Activated T-helper 17 cell treated with anti-CD3 and anti-CD28 coated beads, Interleukin-2, amount 50 U/mL, for 72 hours (primary cell): ENCODE measurements around the gene ARHGAP5. TPM values are rescaled to one million over a fixed set of nuclear protein-coding genes. Genes with fewer than 3 reads are reported as not detected.

ENCODE experiments used
- ATAC-seq: fragments of 150-1000 bp; cut with Tn5 transposase; replicated peaks from 2 replicates; pipeline ENCODE4 v1.10.0; 2021; ENCODE audit warnings: mild to moderate bottlenecking, moderate library complexity
- H3K27ac Mint-ChIP-seq: one replicate; pipeline ENCODE4 v1.8.0; 2022; ENCODE audit warnings: mixed read lengths
- H3K27me3 Mint-ChIP-seq: one replicate; pipeline ENCODE4 v1.8.0; 2022; ENCODE audit warnings: mixed read lengths
- H3K36me3 Mint-ChIP-seq: one replicate; pipeline ENCODE4 v1.8.0; 2022; ENCODE audit warnings: low read depth, mild to moderate bottlenecking, mixed read lengths
- H3K4me1 Mint-ChIP-seq: one replicate; pipeline ENCODE4 v1.8.0; 2022; ENCODE audit warnings: mixed read lengths
- H3K4me3 Mint-ChIP-seq: one replicate; pipeline ENCODE4 v1.8.0; 2022; ENCODE audit warnings: mild to moderate bottlenecking, mixed read lengths
- H3K9me3 Mint-ChIP-seq: one replicate; pipeline ENCODE4 v1.8.0; 2022; ENCODE audit warnings: mixed read lengths
- total RNA-seq, 2 donors: library from RNA; stranded (reverse); gene quantifications; one replicate each; pipeline ENCODE4 v1.2.3, GENCODE V29; 2022

Gene ARHGAP5
- total RNA-seq, 2 donors from 2014 or later = 27.5 to 55.7 TPM

- ATAC-seq = no peak
- H3K27me3 Mint-ChIP-seq = peaks cover 3% of the 10 kb centered on the region
- no peak overlapping the region for H3K4me3 Mint-ChIP-seq
- H3K4me1 Mint-ChIP-seq = no peaks in the 10 kb centered on the region
- no peaks in the 10 kb centered on the region for H3K36me3 Mint-ChIP-seq
- no peaks in the 10 kb centered on the region for H3K9me3 Mint-ChIP-seq
- H3K27ac Mint-ChIP-seq = no peak overlapping the region
These were observed 12.2 kb upstream of the ARHGAP5 start for GRCh38 chr14:32064931-32065330.

DNA sequence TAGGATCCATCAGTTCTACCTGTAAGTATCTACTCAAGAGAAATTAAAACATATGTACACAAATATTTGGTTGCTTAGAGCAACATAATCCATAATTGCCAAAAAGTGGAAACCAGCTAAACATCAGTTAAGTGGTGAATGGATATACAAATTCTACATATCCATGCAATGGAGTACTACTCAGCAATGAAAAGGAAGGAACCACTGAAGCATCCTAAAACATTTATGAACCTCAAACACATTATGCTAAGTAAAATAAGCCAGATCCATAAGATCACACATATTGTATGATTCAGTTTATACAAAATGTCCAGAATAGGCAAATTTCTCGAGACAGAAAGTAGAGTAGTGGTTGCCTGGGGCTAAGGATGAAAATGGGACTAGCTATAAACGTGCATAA lies 8.4 kb upstream of the ARHGAP5 start:
- peaks cover 5% of the 10 kb centered on the region for H3K4me1 Mint-ChIP-seq

GRCh38 chr14:32070282-32070681 lies 6.8 kb upstream of the ARHGAP5 start:
- H3K4me3 Mint-ChIP-seq = no peak overlapping the region
- H3K4me1 Mint-ChIP-seq = peaks cover 8% of the 10 kb centered on the region
- ATAC-seq = no peak
- H3K27ac Mint-ChIP-seq = no peak overlapping the region
- H3K27me3 Mint-ChIP-seq = no peaks in the 10 kb centered on the region
- H3K9me3 Mint-ChIP-seq = no peaks in the 10 kb centered on the region
- H3K36me3 Mint-ChIP-seq = no peaks in the 10 kb centered on the region

More for the DNA sequence above, 8.4 kb upstream of the ARHGAP5 start:
- no peak overlapping the region for H3K27ac Mint-ChIP-seq
- H3K9me3 Mint-ChIP-seq = no peaks in the 10 kb centered on the region
- no peak overlapping the region for H3K4me3 Mint-ChIP-seq
- H3K36me3 Mint-ChIP-seq = no peaks in the 10 kb centered on the region
- no peak for ATAC-seq
- H3K27me3 Mint-ChIP-seq = no peaks in the 10 kb centered on the region

- H3K9me3 Mint-ChIP-seq = no peaks in the 10 kb centered on the region
- H3K27ac Mint-ChIP-seq = no peak overlapping the region
- H3K27me3 Mint-ChIP-seq = no peaks in the 10 kb centered on the region
- peaks cover 7% of the 10 kb centered on the region for H3K36me3 Mint-ChIP-seq
- no peak for ATAC-seq
- H3K4me3 Mint-ChIP-seq = no peak overlapping the region
- peaks cover 11% of the 10 kb centered on the region for H3K4me1 Mint-ChIP-seq
These were observed 4.4 kb upstream of the ARHGAP5 start for GRCh38 chr14:32072676-32073075.

GRCh38 chr14:32073537-32074189 lies 3.4 kb upstream of the ARHGAP5 start:
- ATAC-seq = no peak
- H3K9me3 Mint-ChIP-seq = no peaks in the 10 kb centered on the region
- H3K27ac Mint-ChIP-seq = no peak overlapping the region
- peaks cover 12% of the 10 kb centered on the region for H3K4me1 Mint-ChIP-seq
- H3K36me3 Mint-ChIP-seq = peaks cover 16% of the 10 kb centered on the region
- H3K27me3 Mint-ChIP-seq = no peaks in the 10 kb centered on the region
- H3K4me3 Mint-ChIP-seq = no peak overlapping the region

DNA sequence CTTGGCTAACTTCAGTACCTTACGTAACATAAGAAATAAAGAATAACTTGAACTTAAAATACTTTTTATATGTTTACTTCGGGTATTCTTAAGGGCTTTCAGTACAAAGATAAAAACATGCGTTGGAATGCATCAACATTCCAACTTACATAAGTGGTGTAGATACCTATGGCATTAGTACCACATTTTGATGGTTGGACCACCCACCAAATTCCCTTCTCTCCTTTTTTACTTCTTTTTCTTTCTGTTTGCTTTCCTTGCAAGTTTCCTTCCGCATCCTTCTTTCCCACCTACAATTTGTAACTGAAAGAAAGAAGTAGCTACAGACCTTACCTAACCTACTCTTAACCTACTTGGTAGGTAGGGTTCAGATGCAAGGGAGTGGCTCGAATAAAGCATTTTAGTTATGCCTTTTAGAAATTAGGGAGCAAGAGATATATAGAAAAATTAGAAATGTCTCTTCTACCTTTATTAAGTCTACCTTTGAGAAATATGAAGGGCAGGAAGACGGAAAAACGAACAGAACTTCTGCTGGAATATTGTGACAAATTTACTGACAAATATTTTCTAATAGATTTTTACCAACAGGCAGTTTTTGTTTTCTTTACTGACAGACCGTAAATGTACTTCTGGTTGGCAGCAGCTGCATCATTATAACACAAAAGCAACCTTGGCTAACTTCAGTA lies 2.1 kb upstream of the ARHGAP5 start:
- no peak overlapping the region for H3K27ac Mint-ChIP-seq
- no peaks in the 10 kb centered on the region for H3K9me3 Mint-ChIP-seq
- H3K4me1 Mint-ChIP-seq = peaks cover 21% of the 10 kb centered on the region
- no peak for ATAC-seq
- no peaks in the 10 kb centered on the region for H3K27me3 Mint-ChIP-seq
- H3K4me3 Mint-ChIP-seq = peak overlapping the region; percentile 92
- H3K36me3 Mint-ChIP-seq = peaks cover 21% of the 10 kb centered on the region

DNA sequence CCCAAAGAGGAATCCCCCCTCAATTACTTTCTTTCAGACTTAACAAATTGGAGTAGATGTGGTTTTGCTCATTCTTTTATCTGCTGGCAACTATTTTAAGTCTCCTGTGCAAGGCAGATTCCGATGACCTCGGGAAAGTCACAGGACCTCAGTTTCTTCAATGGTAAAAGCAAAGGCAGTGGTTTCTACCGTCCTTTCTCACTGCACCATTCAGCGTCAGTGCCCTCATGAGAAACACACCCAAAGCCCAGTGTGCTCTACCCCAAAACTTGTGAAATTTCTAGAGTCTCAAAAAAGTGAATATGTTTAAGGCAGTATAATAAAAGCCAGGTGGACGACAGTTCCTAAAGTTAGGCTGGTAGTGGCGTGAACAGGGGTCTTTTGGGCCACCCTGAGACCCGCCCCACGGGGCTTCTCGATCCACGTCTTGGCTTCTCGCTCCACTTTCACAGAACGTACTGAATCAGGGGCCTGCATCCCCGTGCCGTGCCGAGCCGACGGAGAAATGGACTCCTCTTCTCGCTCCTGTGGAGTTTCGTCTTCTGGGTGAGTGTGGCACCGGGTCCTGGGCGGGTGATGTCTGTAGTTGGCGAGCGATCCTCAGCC lies 1.3 kb upstream of the ARHGAP5 start:
- Mint-ChIP-seq H3K36me3 (peaks cover 21% of the 10 kb centered on the region), H3K4me1 (peaks cover 26% of the 10 kb centered on the region), H3K27me3 (no peaks in the 10 kb centered on the region), H3K27ac (peak overlapping the region; percentile 89), H3K4me3 (peak overlapping the region; percentile 92), H3K9me3 (no peaks in the 10 kb centered on the region)
- peak; percentile 21 for ATAC-seq

- H3K4me1 Mint-ChIP-seq = peaks cover 32% of the 10 kb centered on the region
- H3K27me3 Mint-ChIP-seq = no peaks in the 10 kb centered on the region
- ATAC-seq = peak; percentile 70
These were observed 625 bp upstream of the ARHGAP5 start for GRCh38 chr14:32076278-32077080.

DNA sequence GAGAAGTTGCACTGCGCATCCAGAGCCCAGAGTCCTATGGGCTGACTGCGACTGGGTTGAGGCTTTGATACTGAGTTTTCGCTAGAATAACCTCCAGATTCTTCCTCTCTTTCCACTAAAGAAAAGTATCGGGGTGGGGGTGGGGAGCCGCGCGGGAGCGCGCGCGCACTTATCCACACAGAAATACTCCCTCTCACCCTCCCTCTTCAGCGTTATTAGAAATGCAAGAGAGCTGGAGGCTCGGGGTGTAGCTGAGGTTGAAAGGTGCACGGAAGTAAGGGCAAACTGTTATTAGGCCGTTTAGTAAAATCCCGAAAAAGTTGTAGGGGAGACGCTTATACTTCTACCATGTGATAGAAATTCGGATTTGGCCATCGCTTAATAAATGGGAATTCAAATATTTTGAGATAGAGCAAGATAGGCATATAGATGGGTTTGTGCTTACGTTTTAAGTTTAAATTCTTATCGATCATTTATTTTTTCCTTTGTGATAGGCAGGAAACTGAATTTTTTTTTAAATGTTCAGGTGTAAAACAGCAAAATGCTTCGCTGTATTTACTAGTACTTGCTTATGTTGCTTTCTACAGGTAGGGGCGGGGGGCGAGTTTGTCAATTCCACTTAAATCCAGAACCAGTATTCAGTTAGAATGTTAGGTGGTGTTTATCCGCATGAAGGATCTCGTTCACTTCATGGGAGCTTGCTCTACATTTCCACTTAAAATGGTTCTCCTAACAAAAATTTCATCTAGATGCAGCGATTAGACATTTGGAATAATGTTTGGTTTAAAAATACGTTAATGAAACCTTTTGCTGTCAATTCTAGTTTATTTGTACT lies 1.1 kb downstream of the ARHGAP5 start:
- Mint-ChIP-seq H3K27ac (peak overlapping the region; percentile 93), H3K4me3 (peak overlapping the region; percentile 92), H3K27me3 (no peaks in the 10 kb centered on the region), H3K9me3 (no peaks in the 10 kb centered on the region), H3K4me1 (peaks cover 38% of the 10 kb centered on the region), H3K36me3 (peaks cover 21% of the 10 kb centered on the region)
- ATAC-seq = no peak

More at GRCh38 chr14:32076278-32077080, 625 bp upstream of the ARHGAP5 start:
- no peaks in the 10 kb centered on the region for H3K9me3 Mint-ChIP-seq
- peak overlapping the region; percentile 89 for H3K27ac Mint-ChIP-seq
- H3K36me3 Mint-ChIP-seq = peaks cover 21% of the 10 kb centered on the region
- peak overlapping the region; percentile 92 for H3K4me3 Mint-ChIP-seq

GRCh38 chr14:32078858-32079216 lies 1.7 kb downstream of the ARHGAP5 start:
- H3K4me1 Mint-ChIP-seq = peaks cover 38% of the 10 kb centered on the region
- peak; percentile 74 for ATAC-seq
- H3K27ac Mint-ChIP-seq = peak overlapping the region; percentile 93

GRCh38 chr14:32079264-32079663 lies 2.2 kb downstream of the ARHGAP5 start:
- Mint-ChIP-seq H3K9me3 (no peaks in the 10 kb centered on the region), H3K4me3 (peak overlapping the region; percentile 92), H3K4me1 (peaks cover 37% of the 10 kb centered on the region), H3K36me3 (peaks cover 21% of the 10 kb centered on the region), H3K27me3 (no peaks in the 10 kb centered on the region), H3K27ac (peak overlapping the region; percentile 93)
- ATAC-seq = no peak

More at GRCh38 chr14:32078858-32079216, 1.7 kb downstream of the ARHGAP5 start:
- peak overlapping the region; percentile 92 for H3K4me3 Mint-ChIP-seq
- peaks cover 21% of the 10 kb centered on the region for H3K36me3 Mint-ChIP-seq
- no peaks in the 10 kb centered on the region for H3K27me3 Mint-ChIP-seq
- H3K9me3 Mint-ChIP-seq = no peaks in the 10 kb centered on the region

GRCh38 chr14:32080001-32080510 lies 3.0 kb downstream of the ARHGAP5 start:
- no peak overlapping the region for H3K4me3 Mint-ChIP-seq
- ATAC-seq = no peak
- no peaks in the 10 kb centered on the region for H3K27me3 Mint-ChIP-seq
- no peaks in the 10 kb centered on the region for H3K9me3 Mint-ChIP-seq
- peaks cover 43% of the 10 kb centered on the region for H3K4me1 Mint-ChIP-seq
- H3K27ac Mint-ChIP-seq = peak overlapping the region; percentile 36
- H3K36me3 Mint-ChIP-seq = peaks cover 21% of the 10 kb centered on the region

DNA sequence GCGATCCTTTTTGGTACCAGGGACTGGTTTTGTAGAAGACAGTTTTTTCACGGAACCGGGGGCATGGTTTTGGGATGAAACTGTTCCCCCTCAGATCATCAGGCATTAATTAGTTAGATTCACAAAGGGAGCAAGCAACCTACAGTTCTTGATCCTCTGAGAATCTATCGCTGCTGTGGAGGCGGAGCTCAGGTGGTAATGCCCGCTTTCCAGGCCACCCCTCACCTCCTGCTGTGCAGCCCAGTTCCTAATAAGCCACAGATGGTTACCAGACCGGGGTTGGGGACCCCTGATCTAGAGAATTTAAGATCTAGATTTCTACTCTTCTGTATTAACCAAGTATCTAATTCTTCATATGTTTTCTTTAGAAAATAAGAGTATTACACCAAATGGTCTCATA lies 4.8 kb downstream of the ARHGAP5 start:
- ATAC-seq = no peak
- no peaks in the 10 kb centered on the region for H3K27me3 Mint-ChIP-seq
- no peaks in the 10 kb centered on the region for H3K9me3 Mint-ChIP-seq
- no peak overlapping the region for H3K27ac Mint-ChIP-seq
- no peak overlapping the region for H3K4me3 Mint-ChIP-seq
- peaks cover 45% of the 10 kb centered on the region for H3K4me1 Mint-ChIP-seq
- H3K36me3 Mint-ChIP-seq = peaks cover 15% of the 10 kb centered on the region

- Mint-ChIP-seq H3K36me3 (peaks cover 9% of the 10 kb centered on the region), H3K4me1 (peaks cover 47% of the 10 kb centered on the region), H3K27ac (no peak overlapping the region), H3K4me3 (no peak overlapping the region), H3K27me3 (no peaks in the 10 kb centered on the region), H3K9me3 (no peaks in the 10 kb centered on the region)
- ATAC-seq = no peak
These were observed 6.2 kb downstream of the ARHGAP5 start for GRCh38 chr14:32083315-32083624.
